HG03457 (cell line): ENCODE measurements around the gene KISS1.
A peak's percentile ranks its signal among the peaks of the same experiment; 100 is the strongest.

ENCODE experiments used
- ATAC-seq: cut with Tn5 transposase; IDR thresholded peaks from one replicate; pipeline ENCODE4 v1.9.1; 2021; ENCODE audit warnings: moderate number of reproducible peaks; ENCODE audit not compliant: unreplicated experiment

The KISS1 gene

DNA sequence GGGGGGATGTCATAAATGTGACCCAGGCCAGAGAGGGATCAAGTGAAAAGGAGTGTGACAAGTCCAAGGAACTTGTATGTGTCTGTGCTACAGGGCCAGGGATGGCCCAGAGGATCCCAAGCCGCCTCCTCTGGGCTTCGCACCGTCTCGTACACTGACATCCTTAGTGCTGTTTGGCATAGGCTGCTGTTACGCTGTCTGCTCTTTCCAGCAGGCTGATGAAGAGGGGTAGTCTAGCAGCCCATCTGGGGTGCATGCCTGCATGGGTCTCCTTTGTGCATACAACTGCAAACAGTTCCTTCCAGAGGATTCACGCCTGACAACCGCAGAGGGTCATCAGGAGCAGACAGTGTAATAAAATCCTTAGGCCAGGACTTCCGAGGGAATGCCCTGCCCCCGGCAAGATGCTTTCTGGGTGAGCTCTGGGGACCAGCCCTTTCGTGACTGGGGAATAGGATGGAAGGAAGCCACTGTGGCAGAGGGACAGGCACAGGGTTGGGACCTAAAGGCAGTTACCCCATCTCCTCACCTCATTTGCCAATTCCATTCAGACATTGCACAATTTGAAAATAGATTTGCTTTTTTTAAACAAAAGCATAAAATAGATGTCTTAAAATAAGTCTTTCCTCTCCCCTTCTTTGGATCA is 23.8 kb upstream of the KISS1 start:
- no peak for ATAC-seq

DNA sequence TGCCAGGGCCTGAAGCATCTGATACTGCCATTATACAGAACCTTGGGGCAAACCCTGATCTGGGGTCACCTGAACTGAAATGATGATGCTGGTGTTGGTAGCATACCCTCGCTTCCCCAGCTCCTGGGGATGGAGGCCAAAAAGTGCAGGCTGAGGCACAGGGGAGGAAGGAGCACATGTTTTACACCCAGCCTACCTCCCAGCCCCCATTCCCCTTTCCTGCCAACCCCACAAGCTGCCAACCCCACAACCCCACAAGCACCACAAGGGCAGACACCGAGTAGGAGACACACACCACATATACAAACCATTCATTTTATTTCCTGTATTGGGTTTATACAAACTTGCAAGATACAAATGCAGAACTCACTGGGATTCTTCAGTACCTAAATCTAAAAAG is 22.3 kb upstream of the KISS1 start:
- ATAC-seq: no peak

DNA sequence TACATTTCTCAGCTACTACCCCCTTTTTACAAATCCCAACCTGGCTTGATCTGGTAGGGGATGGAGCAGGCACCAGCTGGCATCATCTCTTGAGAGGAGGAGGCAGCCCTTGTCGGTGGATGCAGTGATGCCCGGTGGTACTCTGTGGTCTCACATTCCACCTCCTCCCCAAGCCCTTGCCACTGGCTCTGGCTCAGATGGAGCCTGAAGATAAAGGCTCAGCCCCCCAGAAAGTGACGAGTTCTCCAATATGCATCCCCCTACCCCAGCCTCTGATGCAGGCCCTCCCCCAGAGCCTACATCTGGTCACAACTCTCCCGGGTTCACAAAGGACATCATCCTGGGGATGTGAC is 21.3 kb upstream of the KISS1 start:
- no peak for ATAC-seq

DNA sequence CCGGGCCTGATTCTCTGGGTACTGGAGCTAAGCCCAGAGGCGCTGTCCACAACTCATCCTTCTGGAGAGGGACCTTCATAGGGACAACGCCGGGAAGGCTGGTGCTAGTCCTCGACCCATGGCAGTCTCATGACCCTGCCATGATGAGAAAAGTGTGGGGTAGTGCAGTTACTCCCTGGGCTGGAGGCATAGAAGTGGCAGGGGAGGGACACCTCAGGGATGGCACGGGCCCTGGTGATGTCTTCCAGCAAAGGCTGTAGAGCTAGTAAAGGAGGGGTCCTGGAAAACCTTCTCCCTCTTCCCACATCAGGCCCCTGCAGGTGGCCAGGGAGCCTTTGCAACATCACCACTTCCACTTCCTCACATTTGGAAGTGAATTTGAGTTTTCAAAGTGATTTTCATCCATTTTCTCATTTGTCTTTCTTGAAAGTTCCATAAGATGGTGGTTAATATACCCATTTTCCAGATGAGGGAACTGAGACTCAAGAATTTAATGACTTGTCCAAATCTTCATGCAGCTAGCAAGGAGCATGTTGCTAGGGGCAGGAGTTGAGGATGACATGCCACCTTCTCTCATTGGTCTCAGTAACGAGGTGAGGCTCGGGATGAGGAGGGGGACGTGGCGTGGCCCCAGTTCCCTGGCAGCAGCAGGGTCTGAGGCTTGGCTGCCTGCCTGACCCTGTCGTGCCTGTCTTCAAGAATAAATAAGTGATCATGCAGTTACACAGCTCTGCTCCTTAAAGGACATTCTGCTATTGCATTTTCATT is 20.8 kb upstream of the KISS1 start:
- no peak for ATAC-seq

DNA sequence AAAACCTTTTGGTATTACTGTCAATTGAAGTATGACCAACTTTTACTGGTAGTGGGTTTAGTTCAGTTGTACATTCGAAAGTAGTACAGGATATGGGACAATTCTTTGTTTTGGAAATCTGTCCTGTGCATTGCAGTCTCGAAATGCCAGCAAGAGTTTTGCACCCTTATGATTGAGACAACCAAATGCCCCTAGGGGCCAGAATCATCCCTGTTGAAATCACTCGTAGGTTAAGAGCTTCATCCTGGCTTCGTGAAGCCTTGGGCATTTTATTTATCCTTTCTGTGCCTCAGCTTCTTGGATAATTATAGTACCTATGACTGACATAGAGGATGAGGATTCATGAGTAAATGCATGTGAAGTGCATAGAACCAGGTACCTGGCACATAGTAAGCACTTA is 19.9 kb upstream of the KISS1 start:
- ATAC-seq: no peak

DNA sequence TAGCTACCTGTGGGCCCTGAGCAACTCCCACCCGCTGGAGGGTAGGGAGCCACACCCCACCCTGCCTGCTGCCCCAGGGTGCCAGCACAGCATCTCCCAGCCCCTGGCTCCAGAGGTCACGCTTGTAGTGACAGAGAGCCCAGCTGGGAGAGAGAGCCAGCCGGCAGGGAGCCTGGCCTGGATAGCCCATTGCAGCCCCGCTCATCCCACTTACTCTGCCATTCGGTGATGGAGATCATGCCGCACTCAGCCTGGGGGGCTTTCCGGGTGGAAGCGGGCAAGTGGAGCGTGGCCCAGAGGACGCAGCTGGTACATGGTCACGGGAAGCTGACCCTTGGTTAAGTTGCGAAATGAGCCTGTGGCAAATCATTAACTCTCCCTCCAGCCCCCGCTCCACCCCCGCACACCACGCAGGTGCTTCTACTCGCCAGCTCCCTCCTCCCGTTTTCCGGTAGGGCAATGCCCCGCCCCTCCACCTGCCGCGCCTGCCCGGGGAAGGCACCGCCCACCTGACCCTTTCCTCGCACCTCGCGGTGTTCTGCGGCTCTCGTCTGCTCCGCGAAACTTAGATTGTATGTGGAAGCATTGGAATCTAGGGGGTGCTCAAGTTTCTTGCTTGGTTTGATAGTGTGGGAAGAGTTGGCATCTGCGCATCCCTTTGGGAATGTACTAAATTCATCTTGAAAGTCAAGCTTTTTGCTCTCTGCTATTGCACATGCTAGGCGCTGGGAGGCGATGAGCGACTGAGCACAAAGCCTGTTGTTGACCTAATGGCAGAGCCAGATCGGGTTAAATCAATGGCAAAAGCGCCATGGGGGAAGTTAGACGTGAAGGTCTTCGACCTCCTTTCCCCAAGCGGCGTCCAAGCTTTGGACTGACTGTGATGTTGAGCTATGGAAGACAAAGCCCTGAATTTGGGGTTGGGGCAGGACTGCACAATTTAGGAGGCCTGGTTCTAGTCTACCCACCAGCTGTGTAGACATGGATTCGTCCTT is 17.7 kb upstream of the KISS1 start, which contains the start of gene GOLT1A:
Gene GOLT1A, minus strand, starts transcription at position 321 of the 995 bp plus-strand sequence. Its CDS starts 82 bp downstream, at position 239.
- ATAC-seq: peak; percentile 51

DNA sequence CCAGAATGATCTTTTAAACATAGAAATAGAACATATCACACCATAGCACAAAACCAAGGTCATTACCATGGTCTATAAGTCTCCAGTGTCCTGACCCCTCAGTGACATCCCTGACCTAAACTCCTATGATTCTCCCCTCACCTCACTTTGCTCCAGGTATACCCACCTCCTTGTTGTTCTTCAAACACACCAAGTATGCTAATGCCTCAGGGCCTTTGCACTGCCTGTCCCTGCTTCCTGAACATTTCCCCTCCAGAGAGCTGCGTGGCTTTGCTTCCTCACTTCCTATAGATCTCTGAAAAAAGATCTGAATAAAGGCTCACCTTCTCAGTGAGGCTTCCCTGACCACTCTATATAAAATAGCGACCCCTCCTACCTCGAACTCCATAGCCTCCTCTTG is 16.4 kb upstream of the KISS1 start:
- no peak for ATAC-seq

DNA sequence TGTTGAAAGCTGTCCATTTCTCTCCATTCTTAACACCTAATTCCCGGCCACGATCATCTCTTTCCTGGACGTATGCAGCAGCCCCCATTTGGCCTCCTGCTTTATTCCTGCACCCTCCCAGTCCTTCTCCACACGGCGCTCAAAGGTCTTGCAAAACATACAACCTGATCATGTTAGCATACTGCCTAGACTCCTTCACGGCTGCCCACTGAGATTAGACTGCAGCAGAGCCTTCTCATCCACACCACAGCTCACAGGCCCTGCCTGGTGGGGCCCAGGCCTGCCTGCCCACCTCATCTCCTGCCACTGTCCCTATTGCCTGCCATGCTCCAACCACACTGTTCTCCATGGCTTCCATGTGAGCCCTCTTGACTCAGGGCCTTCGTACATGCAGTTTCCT is 14.8 kb upstream of the KISS1 start:
- ATAC-seq: no peak

DNA sequence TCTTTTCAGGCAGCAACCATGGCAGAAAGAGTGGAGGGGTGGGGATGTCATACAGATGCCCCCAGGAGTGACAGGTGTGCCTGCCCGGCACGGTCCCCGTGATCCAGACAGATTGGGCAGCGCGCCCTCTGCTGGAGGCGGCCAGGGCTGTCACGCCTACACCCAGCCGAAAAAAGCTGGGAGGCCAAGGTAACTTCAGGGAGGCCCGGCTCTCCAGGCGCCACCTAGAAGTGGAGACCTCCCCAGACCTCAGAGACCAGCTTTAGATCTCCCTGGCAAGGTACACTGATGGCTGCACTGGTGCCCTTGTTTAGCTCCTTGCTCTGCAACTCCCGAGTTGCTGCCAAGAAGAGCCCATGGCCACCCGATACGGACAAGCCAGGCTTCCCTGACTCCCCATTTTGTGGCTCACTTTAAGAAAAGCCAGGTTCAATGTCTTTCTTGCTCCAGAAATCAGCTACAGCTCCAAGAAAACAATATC is 10.9 kb upstream of the KISS1 start:
- no peak for ATAC-seq

DNA sequence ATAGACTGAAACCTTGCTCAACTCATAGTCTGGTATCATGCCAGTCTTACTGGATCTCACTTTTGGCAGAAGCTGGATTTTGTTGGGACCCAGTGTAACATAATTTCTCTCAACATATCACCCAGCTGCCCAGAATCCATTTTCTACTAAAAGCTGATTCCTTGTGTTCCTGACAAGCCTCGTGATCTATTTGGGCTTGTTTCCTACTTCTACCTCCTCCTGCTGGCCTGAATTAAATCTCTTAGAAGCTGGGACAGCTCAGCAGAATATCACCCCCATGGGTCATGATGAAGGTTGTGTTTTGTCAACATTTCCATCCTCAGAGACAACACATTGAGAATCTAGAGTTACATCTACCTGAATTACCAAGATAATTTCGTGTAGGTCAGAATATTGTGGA is 9.8 kb upstream of the KISS1 start:
- no peak for ATAC-seq

DNA sequence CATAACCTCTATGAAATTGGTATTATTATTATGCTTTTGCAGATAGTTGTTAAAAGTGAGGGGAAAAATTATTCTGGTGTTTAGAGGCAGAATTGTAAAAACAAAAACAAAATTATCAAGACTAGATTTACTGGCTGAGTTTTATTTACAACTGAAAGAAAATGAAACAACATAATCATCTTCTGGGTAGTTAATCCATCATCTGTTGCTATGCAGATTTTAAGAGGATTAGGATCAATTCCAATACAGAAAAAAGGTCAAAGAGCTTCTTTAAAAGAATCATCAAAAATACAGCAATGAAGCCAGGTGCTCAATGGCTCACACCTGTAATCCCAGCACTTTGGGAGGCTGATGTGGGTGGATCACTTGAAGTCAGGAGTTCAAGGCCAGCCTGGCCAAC is 9.2 kb upstream of the KISS1 start:
- ATAC-seq: no peak

DNA sequence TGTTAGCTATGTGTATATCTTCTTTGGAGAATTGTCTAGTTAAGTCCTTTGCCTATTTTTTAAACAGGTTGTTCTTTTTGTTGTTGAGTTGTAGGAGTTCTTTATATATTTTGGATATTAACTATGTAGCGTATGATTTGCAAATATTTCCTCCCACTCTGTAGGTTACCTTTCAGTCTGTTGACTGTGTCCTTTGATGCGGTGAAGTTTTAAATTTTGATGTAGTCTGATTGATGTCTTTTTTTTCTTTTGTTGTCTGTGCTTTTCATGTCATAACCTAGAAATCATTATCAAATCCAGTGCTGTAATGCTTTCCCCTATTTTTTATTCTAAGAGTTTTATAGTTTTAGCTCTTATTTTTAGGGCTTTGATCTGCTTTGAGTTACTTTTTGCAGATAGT is 8.7 kb upstream of the KISS1 start:
- no peak for ATAC-seq

DNA sequence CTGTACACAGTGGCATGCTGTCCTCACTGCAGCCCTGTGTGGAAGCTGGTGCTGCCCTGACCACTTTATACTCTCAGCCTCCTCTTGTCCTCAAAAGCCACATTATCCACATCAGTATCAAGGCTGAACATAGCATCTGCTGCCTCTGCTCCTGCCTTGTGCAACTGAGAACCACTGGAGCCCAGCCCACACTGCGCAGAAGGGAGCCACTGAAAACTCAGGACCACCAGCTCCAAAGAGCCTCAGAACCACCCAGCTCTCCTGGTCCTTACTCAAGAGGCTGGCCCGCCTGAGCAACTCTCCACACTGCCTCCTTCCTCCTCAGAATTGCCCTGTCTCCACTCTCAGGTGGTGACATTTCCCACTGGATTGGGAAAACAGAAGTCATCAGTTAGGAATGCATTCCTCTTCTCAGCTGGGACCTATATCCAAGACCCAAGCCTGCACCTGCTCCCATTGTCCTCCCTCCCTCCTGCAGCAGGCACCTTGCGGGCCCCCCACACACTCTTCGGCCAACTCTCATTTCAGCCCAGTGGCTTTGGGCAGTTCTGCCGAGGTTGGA is 7.0 kb upstream of the KISS1 start:
- ATAC-seq: no peak

DNA sequence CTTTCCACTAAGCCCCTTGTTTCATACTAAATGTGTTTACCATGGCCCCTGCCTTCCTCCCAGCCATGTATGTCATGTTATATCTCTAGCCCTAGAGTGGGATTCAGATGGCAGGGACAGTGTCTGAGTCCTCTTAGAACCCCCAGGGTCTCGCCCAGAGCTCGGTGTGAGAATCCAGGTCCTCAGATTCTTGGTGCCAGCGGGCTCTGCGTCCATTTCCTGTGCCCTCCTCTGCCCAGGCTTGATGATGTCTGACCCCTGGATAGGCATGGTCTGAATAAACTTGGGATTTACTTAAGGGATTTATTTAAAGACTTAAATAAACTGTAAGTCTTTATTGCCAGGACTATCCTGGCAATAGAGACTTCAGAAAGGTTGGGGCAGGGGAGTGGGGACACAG is 6.2 kb upstream of the KISS1 start:
- no peak for ATAC-seq

DNA sequence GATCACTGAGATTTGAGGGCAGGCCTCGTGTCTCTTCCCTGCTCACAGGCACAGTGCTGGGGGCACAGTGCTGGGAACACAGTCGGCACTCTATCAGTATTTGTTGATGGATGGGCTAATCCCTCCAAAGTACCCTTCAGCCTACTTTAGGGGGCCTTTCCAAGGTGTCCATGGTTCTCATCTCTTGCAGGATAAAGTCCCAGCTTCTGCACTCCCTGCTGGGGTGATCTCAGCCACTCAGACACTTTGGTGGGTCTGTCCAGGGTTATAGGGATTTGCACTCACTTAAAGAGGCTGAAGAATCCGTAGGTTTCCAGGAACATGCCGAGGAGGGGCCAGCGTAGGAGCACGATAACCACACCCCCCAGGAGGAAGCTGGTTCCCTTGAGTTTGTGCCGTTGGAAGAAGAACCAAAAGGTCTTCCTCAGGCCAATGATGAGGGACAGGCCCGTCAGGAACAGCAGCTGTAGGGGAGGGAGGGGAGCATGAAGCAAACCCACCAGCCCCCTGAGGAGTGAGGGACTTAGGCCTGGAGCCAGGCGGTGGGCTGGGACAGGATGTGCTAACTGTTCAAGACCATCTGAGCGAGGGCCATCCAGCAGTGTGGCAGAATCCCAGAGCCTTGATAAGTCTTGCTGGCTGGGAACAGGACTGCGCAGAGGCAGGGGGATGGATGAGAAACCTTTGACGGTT is 5.2 kb upstream of the KISS1 start:
- ATAC-seq: no peak

DNA sequence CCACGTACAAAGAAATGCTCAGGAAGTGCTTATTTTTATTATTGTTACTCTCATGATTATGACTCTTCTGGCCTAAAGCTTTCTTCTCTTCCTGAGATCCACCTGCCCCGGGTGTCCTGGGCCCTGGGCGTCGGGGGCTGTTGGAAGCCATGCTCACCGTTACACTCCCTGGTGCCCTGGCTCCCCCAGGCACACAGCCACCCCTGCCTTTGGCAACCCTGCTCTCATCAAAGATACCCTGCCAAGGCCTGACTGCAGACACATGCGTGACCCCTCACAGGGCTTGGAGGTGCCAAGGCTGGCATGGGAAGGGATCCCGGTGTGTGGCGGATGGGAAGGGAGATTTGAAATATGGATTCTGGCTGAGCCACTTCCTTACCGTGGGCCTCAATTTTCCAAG is 3.3 kb upstream of the KISS1 start:
- ATAC-seq: no peak

DNA sequence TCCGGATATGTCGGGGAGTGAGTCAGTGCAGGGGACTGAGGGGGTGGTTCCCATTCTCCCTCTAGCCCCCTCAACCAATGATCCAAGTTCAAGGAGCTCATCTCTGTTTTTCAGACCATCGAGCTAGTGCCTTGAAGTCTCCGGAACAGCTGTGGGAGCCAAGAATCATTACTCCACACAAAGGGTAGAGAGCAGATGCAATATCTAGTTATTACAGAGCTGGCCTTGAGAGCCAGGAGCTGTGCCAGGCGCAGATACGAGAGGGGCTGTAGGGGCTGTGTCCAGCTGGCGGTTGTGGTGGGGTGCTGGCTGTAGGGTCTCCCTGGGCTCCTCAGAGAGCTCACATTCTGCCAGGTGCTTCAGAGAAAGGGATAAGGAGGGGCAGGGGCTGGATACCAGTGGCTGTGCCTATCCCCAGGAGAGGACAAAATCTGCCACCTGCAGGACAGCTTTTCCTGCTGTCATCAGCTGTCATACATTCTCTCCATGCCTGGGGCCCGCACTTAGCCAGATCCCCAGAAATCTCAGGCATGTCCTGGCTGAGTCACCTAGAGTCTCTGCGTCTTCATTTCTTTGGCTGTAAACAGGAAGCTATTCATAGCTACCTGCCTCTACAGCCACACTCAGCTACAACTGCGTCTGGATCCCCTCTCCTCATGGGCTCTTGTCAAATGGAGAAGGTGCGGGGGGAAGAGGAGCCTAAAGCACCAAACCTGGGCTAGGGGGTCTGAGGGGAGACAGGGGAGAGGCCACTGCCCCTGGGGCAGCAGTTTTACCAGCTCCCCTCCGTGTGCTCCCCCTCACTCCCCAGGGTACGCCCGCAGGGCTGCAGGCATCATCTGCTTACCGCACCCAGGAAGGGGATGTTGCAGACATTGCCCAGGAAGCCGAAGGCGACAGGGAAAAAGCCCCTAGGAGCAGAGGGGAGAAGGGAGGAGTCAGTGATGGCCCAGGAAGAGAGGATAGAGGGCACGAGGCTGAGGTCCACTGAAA is 2.4 kb upstream of the KISS1 start:
- ATAC-seq: no peak

DNA sequence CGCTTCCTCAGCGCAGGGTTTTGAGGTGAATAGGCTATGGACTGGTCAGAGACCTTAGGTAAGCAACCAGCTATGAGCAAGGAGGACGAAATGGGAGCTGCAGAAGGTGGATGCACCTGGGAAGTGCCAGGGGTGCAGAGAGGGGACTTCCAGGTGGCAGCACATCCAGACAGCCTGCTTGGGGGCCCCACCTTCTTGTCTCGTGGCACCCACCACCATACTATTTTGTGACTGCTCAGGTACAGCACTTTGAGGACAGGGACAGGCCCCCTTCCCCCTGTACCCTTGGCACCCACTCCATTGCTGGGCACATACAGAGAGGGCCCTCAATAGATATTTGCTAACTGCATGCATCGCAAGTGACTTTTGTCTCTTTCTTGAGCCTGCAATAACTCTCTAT is 777 bp upstream of the KISS1 start:
- ATAC-seq: no peak

DNA sequence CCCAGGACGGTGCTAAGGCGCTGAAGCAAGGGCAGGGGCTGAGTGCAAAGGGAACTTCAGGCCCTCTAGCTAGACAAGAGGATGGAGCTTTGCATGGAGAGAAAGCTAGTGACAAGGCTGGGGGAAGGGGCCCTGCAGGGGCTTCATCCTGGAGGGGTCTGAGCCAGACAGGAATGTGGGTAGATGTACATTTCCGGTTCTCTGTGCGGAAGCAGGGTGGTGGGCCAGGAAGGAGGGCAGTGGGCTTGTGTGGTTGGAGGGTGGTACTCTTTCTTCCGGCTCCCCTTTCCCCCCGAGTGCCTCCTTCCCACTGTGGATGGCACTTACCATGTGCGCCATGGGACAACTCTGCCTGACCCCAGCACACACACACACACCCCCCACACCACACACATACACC is 1.5 kb downstream of the KISS1 start:
- ATAC-seq: no peak
